Renal cortex interstitium (tissue), 11 donors: ENCODE results near the gene COL8A2. TPM values are rescaled to one million over a fixed set of nuclear protein-coding genes. Genes with fewer than 3 reads are reported as not detected.

Experiments used
- DNase-seq, 11 donors: peaks; one replicate each; pipeline ENCODE4 v3.0.0-alpha.2; 2013; ENCODE audit warnings: low read depth in 9 of 11, low spot score in 4 of 11; ENCODE audit errors: extremely low read depth in 1 of 11
- polyA plus RNA-seq, 3 donors: library from polyadenylated mRNA; unstranded; fragments of 120-200 nt; gene quantifications; one replicate each; pipeline ENCODE4 v1.2.1, GENCODE V29; 2013; ENCODE audit not compliant: insufficient read length in 3 of 3

COL8A2 gene
- polyA plus RNA-seq, 3 donors: 1.3 to 3.2 (median 1.7) TPM

DNA sequence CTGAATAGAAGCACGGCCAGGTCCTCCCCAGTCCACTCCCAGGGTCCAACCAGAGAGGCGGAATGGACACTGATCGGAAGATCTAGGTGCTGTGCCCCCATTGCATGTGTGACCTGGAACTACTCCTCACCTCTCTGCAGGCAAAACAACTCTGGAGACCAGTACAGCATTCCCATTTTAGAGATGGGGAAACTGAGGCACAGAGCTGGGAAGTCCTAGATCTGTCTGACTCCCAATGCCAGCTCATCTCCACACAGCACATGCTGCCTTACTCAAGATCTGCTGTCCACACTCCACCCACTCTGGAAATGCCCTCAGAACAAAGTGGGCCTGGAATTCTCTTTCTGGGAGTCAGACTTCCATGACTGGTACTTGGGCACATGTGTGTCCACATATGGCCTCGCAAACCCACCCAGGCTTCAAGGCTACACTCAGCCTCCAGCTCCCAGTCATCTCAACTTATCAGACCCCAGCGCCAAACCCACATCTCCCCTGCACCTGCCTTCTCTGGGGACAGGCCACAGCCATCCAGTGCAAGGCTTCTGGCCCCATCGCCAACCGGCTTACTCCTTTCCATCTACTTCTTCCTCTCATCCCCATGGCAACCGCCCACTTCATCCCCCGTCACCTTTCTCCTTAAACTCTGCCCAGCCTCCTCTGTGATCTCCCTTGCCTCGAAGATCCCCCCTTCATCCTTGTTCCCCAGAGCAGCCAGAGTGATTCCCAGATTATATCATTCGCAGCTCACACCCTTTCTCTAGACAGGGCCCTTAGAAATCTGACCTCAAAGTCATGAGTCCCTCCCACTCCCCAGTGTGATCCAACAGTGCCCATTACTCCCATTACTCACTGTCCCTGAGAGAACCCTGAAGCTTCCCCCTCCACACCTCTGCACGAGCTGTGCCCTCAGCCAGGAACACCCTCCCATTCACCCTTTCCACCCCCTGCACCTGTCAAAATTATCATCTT is 2.7 kb downstream of the COL8A2 start:
- no peak for DNase-seq

DNA sequence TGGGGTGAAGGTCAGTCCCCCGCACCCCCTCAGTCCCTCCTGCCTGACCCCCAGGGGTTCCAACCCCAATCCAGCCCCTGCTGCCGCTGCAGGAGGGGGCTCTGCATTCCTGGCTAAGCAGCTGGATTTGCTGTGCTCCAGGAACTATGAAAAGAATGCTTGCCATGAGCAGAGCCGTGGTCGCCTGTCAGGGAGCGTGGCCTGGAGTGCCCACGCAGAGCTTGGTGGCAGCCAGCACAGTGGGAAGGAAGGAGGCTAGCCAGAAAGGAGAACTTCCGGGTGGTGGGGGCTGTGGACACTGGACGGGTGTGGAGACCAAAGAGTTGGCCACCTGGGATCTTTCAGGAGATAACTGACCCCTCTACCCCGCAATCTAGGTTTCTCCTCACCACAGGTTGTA is 5.6 kb downstream of the COL8A2 start:
- no peak for DNase-seq

DNA sequence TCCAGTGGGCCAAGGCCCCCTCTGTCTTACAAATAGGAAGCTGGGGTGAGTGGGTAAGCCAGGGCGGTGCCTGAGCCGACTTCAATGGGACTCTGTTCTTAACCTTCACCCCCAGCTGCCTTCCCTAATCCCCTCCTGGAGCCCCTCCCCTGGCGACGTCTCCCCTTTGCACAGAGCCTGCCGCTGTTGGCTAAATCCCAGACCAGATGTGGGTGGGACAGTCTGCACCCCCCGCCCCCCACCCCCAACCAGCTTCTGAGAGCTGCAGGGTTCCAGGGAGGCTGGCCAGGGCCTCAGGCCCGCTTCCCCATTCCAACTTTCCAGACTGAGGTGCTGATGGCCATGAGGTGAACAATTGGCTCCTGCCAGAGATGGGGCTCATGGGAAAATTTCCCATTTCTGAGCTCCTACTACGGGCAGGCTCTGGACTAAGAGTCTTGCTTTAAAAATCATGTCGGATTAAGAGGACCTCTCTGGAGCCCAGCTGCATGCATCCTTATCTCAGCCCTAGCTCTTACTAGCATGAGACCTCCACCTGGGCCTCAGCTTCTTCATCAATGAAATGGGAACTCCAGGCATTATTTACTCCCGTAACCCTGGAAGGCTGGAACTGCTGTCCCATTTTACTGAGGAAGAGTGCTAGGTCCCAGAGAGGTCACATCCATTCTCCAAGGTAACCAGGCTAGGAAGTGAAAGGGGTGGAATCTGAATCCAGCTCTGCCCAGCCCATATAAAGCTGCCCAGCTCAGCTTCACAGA is 6.4 kb downstream of the COL8A2 start:
- no peak for DNase-seq

DNA sequence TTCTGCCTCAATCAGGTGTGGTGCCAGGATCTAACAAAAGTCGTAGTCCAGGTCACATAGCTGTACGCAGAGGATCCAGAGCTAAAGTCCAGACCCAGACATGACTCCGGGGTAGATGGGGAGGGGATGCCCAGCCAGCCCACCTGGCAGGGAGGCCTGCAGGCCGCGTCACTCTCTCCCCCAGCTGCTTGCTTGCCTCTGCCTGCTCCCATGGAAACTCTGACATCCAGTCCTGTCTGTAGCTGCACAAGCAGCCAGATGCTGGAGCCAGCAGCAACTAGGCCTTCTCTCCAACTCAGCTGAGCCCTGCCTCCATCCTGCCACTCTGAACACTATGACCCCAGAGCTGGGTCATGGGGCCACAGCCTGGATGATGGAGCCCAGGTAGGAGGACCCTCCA is 8.1 kb downstream of the COL8A2 start:
- no peak for DNase-seq

DNA sequence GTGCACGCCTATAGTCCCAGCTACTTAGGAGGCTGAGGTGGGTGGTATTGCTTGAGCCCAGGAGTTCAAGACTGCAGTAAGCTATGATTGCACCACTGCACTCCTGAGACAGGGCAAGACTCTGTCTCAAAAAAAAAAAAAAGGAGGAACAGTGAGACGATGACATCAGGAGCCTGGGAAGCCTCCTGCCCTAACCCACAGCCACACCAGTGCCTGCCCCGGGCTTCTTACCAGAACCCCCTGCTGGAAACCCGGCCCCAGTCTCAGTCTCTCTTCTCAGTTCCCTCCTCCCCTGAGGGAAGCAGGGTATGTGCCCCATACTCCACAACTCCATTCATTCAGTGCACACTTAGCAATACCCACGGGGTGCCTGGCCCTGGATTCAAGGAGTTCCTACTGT is 9.1 kb downstream of the COL8A2 start:
- no peak for DNase-seq

GRCh38 chr1:36115200-36115669 is 9.8 kb downstream of the COL8A2 start:
- DNase-seq: no peak

- DNase-seq: no peak
Measured at GRCh38 chr1:36114371-36114770, 10.7 kb downstream of the COL8A2 start.

GRCh38 chr1:36112823-36113222 is 12.2 kb downstream of the COL8A2 start:
- no peak for DNase-seq

DNA sequence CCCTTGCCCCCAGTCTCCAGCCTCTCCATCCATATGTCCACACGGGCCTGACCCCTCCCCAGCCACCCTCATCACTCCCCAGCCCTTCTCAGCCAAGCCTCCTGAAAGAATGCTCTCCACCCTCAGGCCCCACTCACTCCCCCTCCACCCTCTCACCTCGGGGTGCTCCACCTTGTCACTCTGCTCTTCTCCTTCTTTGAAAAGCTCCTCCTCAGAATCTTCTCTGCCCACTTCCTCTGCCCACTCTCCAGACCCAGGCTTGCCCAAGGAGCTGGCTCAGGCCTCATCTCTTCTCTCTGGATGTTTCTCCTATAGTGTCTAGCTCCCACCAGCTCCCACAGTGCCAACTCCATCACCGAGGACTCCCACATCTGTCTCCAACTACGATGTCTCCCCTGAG is 13.9 kb downstream of the COL8A2 start:
- DNase-seq: no peak

DNA sequence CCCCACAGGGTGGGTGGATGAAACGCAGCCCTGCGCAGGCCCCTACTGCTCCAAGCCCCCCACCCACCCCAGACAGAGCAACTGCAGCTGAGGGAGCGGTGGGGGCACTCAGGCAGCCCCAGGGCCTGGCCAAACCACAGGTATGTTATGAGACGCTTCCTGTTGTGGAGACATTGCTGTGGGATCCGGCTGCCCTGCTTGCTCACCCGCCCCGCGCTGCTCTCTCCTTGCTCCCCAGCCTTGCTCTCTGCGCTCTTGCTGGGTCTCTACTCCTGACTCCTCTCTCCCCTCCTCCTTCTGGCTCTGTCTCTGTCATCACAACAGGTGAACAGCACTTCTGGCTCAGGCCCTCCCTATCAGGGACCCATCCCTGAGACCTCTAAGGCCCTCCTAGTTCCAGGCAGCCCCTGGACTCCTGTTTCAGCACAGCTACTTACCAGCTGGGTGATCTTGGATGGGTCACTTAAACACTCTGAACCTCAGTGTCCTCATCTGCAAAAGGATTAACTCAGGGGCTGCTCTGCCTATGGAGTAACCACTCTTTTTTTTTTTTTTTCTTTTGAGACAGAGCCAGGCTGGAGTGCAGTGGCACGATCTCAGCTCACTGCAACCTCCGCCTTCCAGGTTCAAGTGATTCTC is 15.9 kb downstream of the COL8A2 start:
- DNase-seq: no peak

DNA sequence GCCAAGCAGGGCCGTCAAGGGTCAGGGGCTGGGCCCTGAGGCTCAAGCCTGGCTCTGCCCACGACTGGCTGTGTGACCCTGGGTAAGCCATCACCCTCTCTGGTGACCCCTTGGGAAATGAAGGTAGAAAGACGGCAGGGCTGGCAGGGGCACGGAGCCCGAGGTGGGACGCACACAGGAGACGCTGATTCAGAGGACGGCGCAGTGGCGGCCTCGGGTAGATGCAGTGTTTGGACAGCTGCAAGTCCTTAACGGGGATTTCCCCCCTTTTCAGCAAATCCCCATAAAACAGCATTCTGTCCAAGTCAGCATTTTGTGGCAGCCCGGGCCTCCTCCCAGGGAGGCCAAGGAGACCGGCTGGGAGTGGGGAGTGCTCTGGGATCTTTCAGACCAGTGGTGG is 16.7 kb downstream of the COL8A2 start:
- no peak for DNase-seq

- no peak for DNase-seq
Measured at GRCh38 chr1:36107394-36107793, 17.6 kb downstream of the COL8A2 start.

DNA sequence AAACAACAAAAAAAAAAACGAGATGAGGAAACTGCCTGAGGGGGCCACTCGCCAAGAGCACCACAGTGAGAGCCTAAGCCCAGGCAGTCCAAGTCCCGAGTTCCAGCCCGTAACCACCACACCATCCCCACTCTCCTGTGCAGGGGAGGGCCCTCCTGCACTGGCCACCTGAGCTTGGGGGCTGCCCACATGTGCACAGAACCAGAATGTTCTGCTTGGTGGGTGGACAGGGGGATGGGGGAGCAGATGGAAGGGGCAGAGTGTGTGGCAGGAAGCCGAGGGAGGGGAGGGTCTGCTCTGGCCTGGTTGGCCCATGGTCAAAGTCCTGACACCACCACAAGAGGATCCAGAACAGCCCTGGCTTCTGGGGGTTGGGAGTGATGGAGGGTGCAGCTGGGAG is 18.8 kb downstream of the COL8A2 start:
- DNase-seq: no peak

DNA sequence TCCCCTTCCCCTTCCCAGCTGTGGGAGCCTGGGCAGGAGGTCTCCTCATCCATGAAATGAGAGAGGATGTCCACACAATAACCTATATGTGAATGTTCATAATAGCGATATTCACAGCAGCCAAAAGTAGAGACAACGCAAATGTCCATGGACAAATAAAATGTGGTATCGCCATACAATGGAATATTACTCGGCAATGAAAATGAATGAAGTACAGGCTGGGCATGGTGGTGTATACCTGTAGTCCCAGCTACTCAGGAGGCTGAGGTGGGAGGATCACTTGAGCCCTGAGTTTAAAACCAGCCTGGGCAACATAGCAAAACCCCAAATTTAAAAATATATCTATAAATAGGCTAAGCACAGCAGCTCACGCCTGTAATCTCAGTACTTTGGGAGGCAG is 23.5 kb downstream of the COL8A2 start:
- DNase-seq: no peak

- no peak for DNase-seq
Measured at GRCh38 chr1:36100376-36100775, 24.6 kb downstream of the COL8A2 start.

GRCh38 chr1:36099681-36100341 is 25.2 kb downstream of the COL8A2 start:
- peak in 9 of 11 donors; percentile 42 to 75 (median 61) for DNase-seq

DNA sequence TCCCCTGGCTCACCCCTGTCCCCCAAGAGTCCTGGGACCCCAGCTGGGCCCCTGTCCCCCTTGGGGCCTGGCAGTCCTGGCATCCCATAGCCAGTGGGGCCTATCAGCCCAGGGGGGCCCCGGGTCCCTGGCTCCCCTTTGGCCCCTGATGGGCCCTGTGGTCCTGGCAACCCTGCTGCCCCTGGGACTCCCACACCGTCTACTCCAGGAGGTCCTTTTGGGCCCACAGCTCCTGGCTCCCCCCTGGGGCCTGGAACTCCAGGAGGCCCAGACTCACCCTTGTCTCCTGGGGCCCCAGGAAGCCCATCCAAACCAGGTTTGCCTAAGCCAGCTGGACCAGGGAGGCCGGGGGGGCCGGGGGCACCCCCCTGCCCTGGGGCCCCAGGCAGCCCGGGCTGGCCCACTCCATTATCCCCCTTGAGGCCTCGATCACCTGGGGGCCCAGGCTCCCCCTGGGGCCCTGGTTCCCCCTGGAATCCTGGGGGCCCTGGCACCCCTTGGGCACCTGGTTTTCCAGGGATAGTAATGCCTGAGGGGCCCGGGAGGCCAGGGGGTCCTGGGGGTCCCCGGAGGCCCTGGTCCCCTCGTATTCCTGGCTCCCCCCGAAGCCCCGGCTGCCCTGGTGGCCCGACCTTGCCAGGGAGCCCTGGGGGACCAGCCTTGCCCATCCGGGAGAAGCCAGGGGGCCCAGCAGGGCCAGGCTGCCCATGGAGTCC is 26.2 kb downstream of the COL8A2 start:
- DNase-seq: no peak

GRCh38 chr1:36097693-36098585 is 27.1 kb downstream of the COL8A2 start:
- no peak for DNase-seq
